Central memory CD8-positive, alpha-beta T cell (primary cell): Measurements from ENCODE around the gene SEMA3C.

ENCODE experiments used
- ATAC-seq: fragments of 150-1000 bp; cut with Tn5 transposase; replicated peaks from 2 replicates; pipeline ENCODE4 v1.10.0; 2022; ENCODE audit warnings: mild to moderate bottlenecking, moderate FRiP score, moderate number of reproducible peaks; ENCODE audit not compliant: poor library complexity, severe bottlenecking; ENCODE audit errors: extremely low read depth
- DNase-seq, 2 donors: peaks; one replicate each; pipeline ENCODE4 v3.0.0; 2021; ENCODE audit warnings: low spot score in 2 of 2
- H3K27ac Mint-ChIP-seq: one replicate; pipeline ENCODE4 v1.8.0; 2022; ENCODE audit warnings: low read depth, mild to moderate bottlenecking, moderate library complexity, mixed read lengths
- H3K27me3 Mint-ChIP-seq: one replicate; pipeline ENCODE4 v1.8.0; 2022; ENCODE audit warnings: mixed read lengths
- H3K36me3 Mint-ChIP-seq: one replicate; pipeline ENCODE4 v1.8.0; 2022; ENCODE audit warnings: mild to moderate bottlenecking, moderate library complexity, mixed read lengths; ENCODE audit not compliant: insufficient read depth
- H3K4me1 Mint-ChIP-seq: one replicate; pipeline ENCODE4 v1.8.0; 2022; ENCODE audit warnings: mixed read lengths
- H3K4me3 Mint-ChIP-seq: one replicate; pipeline ENCODE4 v1.8.0; 2022; ENCODE audit warnings: mild to moderate bottlenecking, moderate library complexity, mixed read lengths
- H3K9me3 Mint-ChIP-seq: one replicate; pipeline ENCODE4 v1.8.0; 2022; ENCODE audit warnings: mixed read lengths

SEMA3C gene

DNA sequence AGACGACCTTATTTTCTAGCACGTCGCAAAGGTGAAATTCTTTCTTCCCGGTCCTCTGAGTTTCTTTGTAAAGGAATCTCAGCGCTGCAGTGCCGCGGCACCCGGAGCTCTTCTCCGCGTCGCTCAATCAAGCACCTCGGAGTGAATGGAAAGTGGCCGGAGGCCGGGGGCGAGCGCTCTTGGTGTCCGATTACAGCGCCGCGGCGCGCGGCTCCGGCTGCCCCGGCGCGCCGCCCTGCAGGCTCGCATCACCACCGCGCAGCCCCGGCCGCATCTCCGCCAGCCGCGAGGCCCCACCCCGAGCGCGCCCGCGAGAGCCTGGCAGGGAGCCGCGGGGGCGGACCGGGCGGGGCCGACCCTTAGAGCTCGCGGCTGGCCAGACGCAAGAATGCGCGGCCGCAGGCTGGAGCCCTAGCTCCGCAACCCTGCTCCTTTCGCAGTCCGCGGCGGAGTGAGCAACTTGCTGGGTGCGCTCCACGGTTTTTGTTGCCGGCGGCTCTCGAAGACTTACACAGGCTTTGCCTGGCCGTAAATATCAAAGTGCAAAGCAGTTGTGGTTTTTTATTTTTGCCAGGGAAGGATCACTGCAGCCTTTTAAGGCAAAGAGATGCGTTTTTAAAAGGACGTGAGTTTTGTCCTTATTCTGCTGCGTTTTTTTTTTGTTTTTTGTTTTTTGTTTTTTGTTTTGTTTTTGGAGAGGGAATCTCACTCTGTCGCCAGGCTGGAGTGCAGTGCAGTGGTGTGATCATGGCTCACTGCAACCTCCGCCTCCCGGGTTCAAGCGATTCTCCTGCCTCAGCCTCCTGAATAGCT, at the start of gene SEMA3C:
TSS of gene SEMA3C (minus strand) at position 143 of the 813 bp plus-strand sequence. CDS start 2,270 bp downstream, outside the sequence.
- ATAC-seq: no peak
- H3K4me3 Mint-ChIP-seq: no peak within 1 kb of the TSS

GRCh38 chr7:80968606-80969005, 49.8 kb upstream of the SEMA3C start:
- Mint-ChIP-seq H3K4me3 (no peak overlapping the region), H3K9me3 (peaks cover 17% of the 10 kb centered on the region)
- ATAC-seq: no peak

More for the DNA sequence above, at the start of gene SEMA3C:
- no peaks in the 10 kb centered on the region for H3K36me3 Mint-ChIP-seq
- no peak within 1 kb of the TSS for H3K27ac Mint-ChIP-seq
- H3K4me1 Mint-ChIP-seq: no peaks in the 10 kb centered on the region
- no peak for DNase-seq
- no peaks in the 10 kb centered on the region for H3K9me3 Mint-ChIP-seq
- H3K27me3 Mint-ChIP-seq: no peaks in the 10 kb centered on the region

DNA sequence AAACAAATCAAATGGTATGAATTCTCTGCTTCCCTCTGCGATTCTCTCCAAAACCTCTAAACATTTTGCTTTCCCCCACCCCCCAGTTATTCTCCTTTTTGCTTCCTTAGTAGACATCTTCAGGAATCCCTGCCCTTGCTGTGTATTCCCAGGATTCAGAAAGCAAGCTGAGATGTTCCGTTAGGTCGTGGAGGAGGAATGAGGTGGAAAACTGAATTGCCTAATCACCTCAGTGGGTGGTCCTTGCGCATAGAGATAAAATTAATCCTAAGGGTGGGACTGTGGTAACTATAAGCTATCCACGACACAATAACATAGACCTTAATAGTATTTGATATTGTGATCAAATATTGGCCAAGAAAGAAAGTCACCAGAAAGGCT, 49.1 kb upstream of the SEMA3C start:
- Mint-ChIP-seq H3K27ac (no peak overlapping the region), H3K4me1 (no peaks in the 10 kb centered on the region), H3K9me3 (peaks cover 17% of the 10 kb centered on the region), H3K36me3 (no peaks in the 10 kb centered on the region), H3K27me3 (no peaks in the 10 kb centered on the region), H3K4me3 (no peak overlapping the region)
- no peak for ATAC-seq
- DNase-seq: no peak

More at GRCh38 chr7:80968606-80969005, 49.8 kb upstream of the SEMA3C start:
- DNase-seq: no peak
- no peak overlapping the region for H3K27ac Mint-ChIP-seq
- no peaks in the 10 kb centered on the region for H3K36me3 Mint-ChIP-seq
- H3K27me3 Mint-ChIP-seq: no peaks in the 10 kb centered on the region
- no peaks in the 10 kb centered on the region for H3K4me1 Mint-ChIP-seq

GRCh38 chr7:80967071-80967916, 48.4 kb upstream of the SEMA3C start:
- H3K27ac Mint-ChIP-seq: no peak overlapping the region
- DNase-seq (no peak), ATAC-seq (no peak)
- H3K36me3 Mint-ChIP-seq: no peaks in the 10 kb centered on the region
- no peaks in the 10 kb centered on the region for H3K27me3 Mint-ChIP-seq
- no peaks in the 10 kb centered on the region for H3K4me1 Mint-ChIP-seq
- H3K9me3 Mint-ChIP-seq: peaks cover 17% of the 10 kb centered on the region
- no peak overlapping the region for H3K4me3 Mint-ChIP-seq

DNA sequence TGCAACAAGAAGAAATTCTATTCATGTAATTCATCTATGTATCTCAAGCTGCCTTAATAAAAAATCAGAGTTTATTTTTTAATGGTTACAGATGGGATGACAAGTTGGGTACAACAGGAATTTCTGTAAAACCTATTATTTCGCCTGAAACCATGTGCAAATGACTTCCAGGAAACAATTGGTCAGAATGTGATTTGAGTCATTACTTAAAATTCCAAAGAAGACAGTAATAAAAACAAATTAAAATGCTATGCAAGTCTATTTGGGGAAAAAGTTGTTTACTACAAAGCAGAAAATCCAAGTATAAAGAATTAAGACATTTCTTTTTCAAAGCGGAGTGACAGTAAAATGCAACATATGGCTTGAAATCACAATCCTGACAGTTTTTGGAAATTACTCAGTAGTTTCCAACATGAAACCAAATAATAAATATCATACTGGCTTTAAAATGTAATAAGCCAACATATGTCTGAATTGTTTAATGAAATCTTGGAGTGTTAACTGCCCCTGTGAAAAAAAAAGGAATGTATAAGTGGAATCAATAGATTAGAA, 41.5 kb upstream of the SEMA3C start:
- H3K4me1 Mint-ChIP-seq: no peaks in the 10 kb centered on the region
- no peaks in the 10 kb centered on the region for H3K36me3 Mint-ChIP-seq
- no peak overlapping the region for H3K4me3 Mint-ChIP-seq
- ATAC-seq (no peak), DNase-seq (no peak)
- peaks cover 3% of the 10 kb centered on the region for H3K9me3 Mint-ChIP-seq
- H3K27ac Mint-ChIP-seq: no peak overlapping the region
- H3K27me3 Mint-ChIP-seq: no peaks in the 10 kb centered on the region

- Mint-ChIP-seq H3K4me3 (no peak overlapping the region), H3K9me3 (peaks cover 8% of the 10 kb centered on the region), H3K27me3 (no peaks in the 10 kb centered on the region), H3K4me1 (no peaks in the 10 kb centered on the region), H3K27ac (no peak overlapping the region), H3K36me3 (no peaks in the 10 kb centered on the region)
- no peak for ATAC-seq
- no peak for DNase-seq
Measured at GRCh38 chr7:80957226-80957777, 38.5 kb upstream of the SEMA3C start.

DNA sequence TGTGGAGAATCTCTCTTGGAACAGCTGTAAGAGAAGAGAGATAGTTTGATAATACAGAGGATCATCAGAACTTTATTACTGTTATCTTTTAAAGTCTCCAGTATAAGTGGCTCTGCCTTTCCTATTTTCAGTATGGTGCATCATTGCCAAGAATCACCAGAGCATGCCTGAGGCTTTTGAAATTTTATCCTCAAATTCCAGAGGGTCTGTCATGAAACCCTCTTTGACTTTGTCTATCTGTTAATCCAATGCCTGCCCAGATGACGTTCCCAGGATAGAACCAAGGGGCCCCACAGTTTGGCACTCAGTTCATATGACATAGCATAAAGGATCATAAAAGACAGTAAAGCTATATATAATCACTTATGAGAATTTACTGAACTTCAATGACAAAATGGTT, 35.3 kb upstream of the SEMA3C start:
- no peak overlapping the region for H3K27ac Mint-ChIP-seq
- no peak for DNase-seq
- H3K4me3 Mint-ChIP-seq: no peak overlapping the region
- H3K36me3 Mint-ChIP-seq: no peaks in the 10 kb centered on the region
- H3K9me3 Mint-ChIP-seq: peaks cover 13% of the 10 kb centered on the region
- no peaks in the 10 kb centered on the region for H3K27me3 Mint-ChIP-seq
- no peaks in the 10 kb centered on the region for H3K4me1 Mint-ChIP-seq
- ATAC-seq: no peak

GRCh38 chr7:80950550-80950967, 31.7 kb upstream of the SEMA3C start:
- H3K27ac Mint-ChIP-seq: no peak overlapping the region
- H3K9me3 Mint-ChIP-seq: peaks cover 18% of the 10 kb centered on the region
- no peaks in the 10 kb centered on the region for H3K36me3 Mint-ChIP-seq
- no peak overlapping the region for H3K4me3 Mint-ChIP-seq
- no peak for ATAC-seq
- no peaks in the 10 kb centered on the region for H3K27me3 Mint-ChIP-seq
- no peak for DNase-seq
- no peaks in the 10 kb centered on the region for H3K4me1 Mint-ChIP-seq

- ATAC-seq: no peak
- Mint-ChIP-seq H3K27me3 (no peaks in the 10 kb centered on the region), H3K9me3 (peaks cover 10% of the 10 kb centered on the region), H3K27ac (no peak overlapping the region), H3K4me3 (no peak overlapping the region), H3K36me3 (no peaks in the 10 kb centered on the region), H3K4me1 (no peaks in the 10 kb centered on the region)
- DNase-seq: no peak
Measured at GRCh38 chr7:80949449-80949848, 30.6 kb upstream of the SEMA3C start.

DNA sequence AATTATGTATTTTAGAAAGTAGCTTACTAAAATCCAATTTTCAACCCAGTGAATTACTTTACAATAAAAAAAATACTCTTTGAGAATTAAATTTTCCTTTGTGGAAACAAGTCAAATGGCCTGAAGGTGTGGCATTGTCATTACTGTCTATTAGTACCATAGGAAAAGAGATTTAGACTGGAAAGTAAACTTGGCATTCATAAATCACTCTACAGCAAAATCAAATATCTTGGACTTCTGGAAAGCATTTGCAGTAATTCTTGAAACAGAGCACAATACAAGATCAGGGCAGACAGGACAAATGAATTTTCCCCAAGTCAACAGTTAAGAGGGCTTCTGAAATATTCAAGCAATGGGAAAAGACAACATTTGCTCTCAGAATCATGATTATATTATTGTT, 28.0 kb upstream of the SEMA3C start:
- H3K9me3 Mint-ChIP-seq: peaks cover 10% of the 10 kb centered on the region

DNA sequence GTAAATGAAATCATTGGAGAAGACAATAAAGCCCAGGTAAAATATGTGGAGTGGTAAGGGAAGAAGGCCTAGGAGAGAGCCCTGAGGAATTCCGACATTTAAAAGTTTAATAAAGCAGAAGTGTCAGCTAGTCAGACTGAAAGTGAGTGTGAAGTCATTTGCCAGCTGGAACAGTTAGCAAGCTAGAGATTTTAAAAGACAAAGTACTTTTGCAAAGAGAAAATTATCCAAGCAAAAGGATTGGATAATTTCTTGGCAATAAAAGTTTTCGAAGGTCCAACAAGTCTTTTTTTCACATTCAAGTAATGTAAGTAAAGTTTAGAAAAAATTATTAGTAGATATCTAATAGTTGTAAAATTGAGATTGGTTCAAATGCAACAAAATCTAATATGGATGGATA, 27.1 kb upstream of the SEMA3C start:
- H3K9me3 Mint-ChIP-seq: peaks cover 10% of the 10 kb centered on the region
- DNase-seq (no peak), ATAC-seq (no peak)
- H3K27me3 Mint-ChIP-seq: no peaks in the 10 kb centered on the region
- H3K36me3 Mint-ChIP-seq: peaks cover 1% of the 10 kb centered on the region
- no peak overlapping the region for H3K27ac Mint-ChIP-seq
- no peak overlapping the region for H3K4me3 Mint-ChIP-seq
- no peaks in the 10 kb centered on the region for H3K4me1 Mint-ChIP-seq

More for the DNA sequence above, 28.0 kb upstream of the SEMA3C start:
- Mint-ChIP-seq H3K27me3 (no peaks in the 10 kb centered on the region), H3K4me1 (no peaks in the 10 kb centered on the region), H3K36me3 (no peaks in the 10 kb centered on the region), H3K27ac (no peak overlapping the region), H3K4me3 (no peak overlapping the region)
- DNase-seq: no peak
- no peak for ATAC-seq

DNA sequence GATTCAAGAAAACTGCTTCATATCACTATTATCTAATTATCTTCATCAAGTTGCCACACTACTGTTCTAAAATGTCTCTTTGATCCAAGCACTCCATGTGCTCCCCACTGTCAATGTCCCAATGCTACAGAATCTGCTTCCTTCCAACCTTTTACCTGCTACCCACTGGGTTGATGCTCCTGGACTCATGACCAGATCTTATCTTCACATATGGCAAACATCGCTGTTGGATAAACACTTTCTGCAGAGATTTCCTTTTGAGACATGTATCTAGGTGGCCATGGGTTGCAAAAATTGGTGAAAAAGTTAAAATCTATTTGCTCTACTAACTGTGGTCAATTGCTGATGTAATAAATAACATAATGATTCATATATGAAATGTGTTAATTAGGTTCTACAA, 24.5 kb upstream of the SEMA3C start:
- no peak overlapping the region for H3K4me3 Mint-ChIP-seq
- no peaks in the 10 kb centered on the region for H3K27me3 Mint-ChIP-seq
- DNase-seq: no peak
- H3K4me1 Mint-ChIP-seq: no peaks in the 10 kb centered on the region
- peaks cover 15% of the 10 kb centered on the region for H3K9me3 Mint-ChIP-seq
- no peak overlapping the region for H3K27ac Mint-ChIP-seq
- no peak for ATAC-seq
- H3K36me3 Mint-ChIP-seq: peaks cover 1% of the 10 kb centered on the region
